Gastroesophageal sphincter (tissue), 4 donors: ENCODE data around the gene SLC26A9. TPM values are rescaled to one million over a fixed set of nuclear protein-coding genes. Genes with fewer than 3 reads are reported as not detected.

ENCODE experiments used
- ATAC-seq: fragments of 150-250 bp; one replicate; pipeline ENCODE4 v1.9.1; 2016; ENCODE audit warnings: mild to moderate bottlenecking, moderate library complexity
- H3K27ac ChIP-seq, 4 donors: fragments of 200-600 bp; sonication (generic) in 3 of 4; 1 replicate in 3 of 4; 2 replicates in 1 of 4; pipeline ENCODE4 v1.5.1; 2016 to 2019
- H3K27me3 ChIP-seq: fragments of 200-600 bp; sonication (generic); one replicate; pipeline ENCODE4 v1.5.1; 2019
- H3K36me3 ChIP-seq, 2 donors: fragments of 200-600 bp; sonication (generic); one replicate each; pipeline ENCODE4 v1.5.1; 2019; ENCODE audit warnings: control low read depth in 1 of 2
- H3K4me1 ChIP-seq, 3 donors: fragments of 200-600 bp; sonication (generic); 1 replicate in 2 of 3; 2 replicates in 1 of 3; pipeline ENCODE4 v1.5.1; 2016 to 2019; ENCODE audit warnings: control low read depth in 2 of 3
- H3K4me3 ChIP-seq, 2 donors: fragments of 200-600 bp; sonication (generic); one replicate each; pipeline ENCODE4 v1.5.1; 2019; ENCODE audit warnings: mild to moderate bottlenecking in 1 of 2, moderate library complexity in 1 of 2
- H3K9me3 ChIP-seq, 3 donors: fragments of 200-600 bp; sonication (generic); one replicate each; pipeline ENCODE4 v1.5.1; 2017 to 2019; ENCODE audit warnings: control low read depth in 2 of 3
- EP300 ChIP-seq: sonication (generic); formaldehyde crosslinking; IDR thresholded peaks from one replicate; pipeline ENCODE4 v1.6.1; 2017; ENCODE audit warnings: antibody characterized with exemption, mild to moderate bottlenecking
- POLR2A ChIP-seq, 2 donors: fragments of 450-650 bp; IDR thresholded peaks; one replicate each; pipeline ENCODE4 v1.6.1; 2017; ENCODE audit warnings: antibody characterized with exemption in 2 of 2, mild to moderate bottlenecking in 2 of 2, moderate library complexity in 1 of 2
- POLR2AphosphoS5 ChIP-seq: sonication (generic); formaldehyde crosslinking; IDR thresholded peaks from one replicate; pipeline ENCODE4 v1.6.1; 2017; ENCODE audit warnings: antibody characterized with exemption
- WGBS, 2 donors: methylation state at CpG; one replicate each; pipeline ENCODE4 v1.1.5; 2018; ENCODE audit warnings: low coverage in 1 of 2; 5-methylcytosine and 5-hydroxymethylcytosine counted together
- total RNA-seq, 4 donors: library from RNA; depleted of rRNA; stranded (reverse); fragments of >200 nt; gene quantifications; one replicate each; pipeline ENCODE4 v1.1.0, GENCODE V29; 2016
- TF ChIP-seq, protein P1 (sequence below), 4 experiments: fragments of 200-600 bp in 2 of 4; fragments of 450-650 bp in 2 of 4; sonication (generic) in 1 of 4; IDR thresholded peaks; one replicate each; pipeline ENCODE4 v1.5.1; 2017 to 2019; ENCODE audit warnings: antibody characterized with exemption in 4 of 4, mild to moderate bottlenecking in 2 of 4, moderate library complexity in 2 of 4

The SLC26A9 gene
- total RNA-seq, 4 donors from 2014 or later, result 0.16 TPM; not detected in 3

GRCh38 chr1:205962821-205963221, 19.6 kb upstream of the SLC26A9 start:
- no peak for TF ChIP-seq POLR2A (IDR thresholded peaks at IDR 0.05)
- no peak for TF ChIP-seq POLR2AphosphoS5
- TF ChIP-seq, protein P1, sequence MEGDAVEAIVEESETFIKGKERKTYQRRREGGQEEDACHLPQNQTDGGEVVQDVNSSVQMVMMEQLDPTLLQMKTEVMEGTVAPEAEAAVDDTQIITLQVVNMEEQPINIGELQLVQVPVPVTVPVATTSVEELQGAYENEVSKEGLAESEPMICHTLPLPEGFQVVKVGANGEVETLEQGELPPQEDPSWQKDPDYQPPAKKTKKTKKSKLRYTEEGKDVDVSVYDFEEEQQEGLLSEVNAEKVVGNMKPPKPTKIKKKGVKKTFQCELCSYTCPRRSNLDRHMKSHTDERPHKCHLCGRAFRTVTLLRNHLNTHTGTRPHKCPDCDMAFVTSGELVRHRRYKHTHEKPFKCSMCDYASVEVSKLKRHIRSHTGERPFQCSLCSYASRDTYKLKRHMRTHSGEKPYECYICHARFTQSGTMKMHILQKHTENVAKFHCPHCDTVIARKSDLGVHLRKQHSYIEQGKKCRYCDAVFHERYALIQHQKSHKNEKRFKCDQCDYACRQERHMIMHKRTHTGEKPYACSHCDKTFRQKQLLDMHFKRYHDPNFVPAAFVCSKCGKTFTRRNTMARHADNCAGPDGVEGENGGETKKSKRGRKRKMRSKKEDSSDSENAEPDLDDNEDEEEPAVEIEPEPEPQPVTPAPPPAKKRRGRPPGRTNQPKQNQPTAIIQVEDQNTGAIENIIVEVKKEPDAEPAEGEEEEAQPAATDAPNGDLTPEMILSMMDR (IDR thresholded peaks at IDR 0.05), result no peak
- no peak for TF ChIP-seq EP300
- Histone ChIP-seq H3K4me1 (no peaks in the 10 kb centered on the region), H3K36me3 (no peaks in the 10 kb centered on the region), H3K27me3 (peaks cover 25% of the 10 kb centered on the region), H3K4me3 (no peak overlapping the region), H3K9me3 (no peaks in the 10 kb centered on the region), H3K27ac (no peak overlapping the region)
- ATAC-seq, result no peak
- 91% methylated on average over 3 of the region's 6 CpGs; no CpG with 5 or more reads in 1 of the 2 donors for WGBS, 2 donors

DNA sequence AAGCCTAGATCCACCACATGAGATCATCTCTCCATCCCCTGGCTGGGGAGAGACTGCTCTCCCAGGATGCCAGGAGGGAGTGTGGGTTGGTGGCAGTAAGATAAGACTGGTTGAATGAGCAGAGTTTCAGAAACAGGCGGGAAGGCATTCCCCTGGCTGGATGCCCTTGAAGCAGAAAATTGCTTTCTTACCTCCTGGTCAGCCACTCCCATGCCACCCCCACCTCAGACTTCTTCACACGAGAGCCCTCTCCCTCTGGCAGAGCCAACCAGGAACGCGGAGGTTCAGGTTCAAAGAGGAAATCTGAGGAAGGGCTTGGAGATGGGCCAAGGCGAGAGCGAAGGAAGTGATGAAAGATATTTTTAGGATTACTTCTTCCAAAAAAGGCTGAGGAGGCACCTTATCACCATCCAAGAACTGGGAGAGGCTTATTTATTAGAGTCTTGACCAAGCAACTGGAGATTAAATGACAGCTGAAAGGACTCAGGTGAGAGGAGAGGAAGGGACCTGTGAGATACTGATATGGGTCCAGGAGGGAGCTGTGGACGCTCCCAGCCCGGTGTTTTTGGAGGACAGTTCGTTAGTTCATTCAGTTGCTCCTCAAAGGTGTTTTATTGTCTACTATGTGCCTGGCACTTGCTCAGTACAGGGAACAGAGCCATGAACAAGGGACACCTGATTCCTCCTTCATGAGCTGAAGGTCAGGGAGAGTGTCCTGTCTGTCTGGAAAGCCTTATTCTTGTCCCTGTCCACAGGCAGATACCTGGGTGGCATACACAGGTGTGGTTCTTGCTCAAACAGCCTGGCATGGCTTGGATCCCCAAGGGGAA, 18.9 kb upstream of the SLC26A9 start:
- WGBS, 2 donors, result 44 to 63% methylated on average over 7 of the region's 9 CpGs
- Histone ChIP-seq H3K36me3 (no peaks in the 10 kb centered on the region), H3K27me3 (peaks cover 27% of the 10 kb centered on the region), H3K4me1 (no peaks in the 10 kb centered on the region), H3K9me3 (no peaks in the 10 kb centered on the region), H3K4me3 (no peak overlapping the region), H3K27ac (no peak overlapping the region)
- TF ChIP-seq POLR2A (IDR thresholded peaks at IDR 0.05), result no peak
- TF ChIP-seq, protein P1 (IDR thresholded peaks at IDR 0.05), result no peak
- no peak for TF ChIP-seq EP300
- TF ChIP-seq POLR2AphosphoS5, result no peak
- ATAC-seq, result no peak

GRCh38 chr1:205961405-205961804, 18.1 kb upstream of the SLC26A9 start:
- no peaks in the 10 kb centered on the region for H3K9me3 ChIP-seq
- 38% methylated on average over 2 of the region's 2 CpGs; no CpG with 5 or more reads in 1 of the 2 donors for WGBS, 2 donors
- no peak overlapping the region for H3K27ac ChIP-seq
- H3K4me3 ChIP-seq, result no peak overlapping the region
- ATAC-seq, result no peak
- H3K27me3 ChIP-seq, result peaks cover 32% of the 10 kb centered on the region
- TF ChIP-seq POLR2A (IDR thresholded peaks at IDR 0.05) (no peak), POLR2AphosphoS5 (no peak), EP300 (no peak)
- TF ChIP-seq, protein P1 (IDR thresholded peaks at IDR 0.05), result no peak
- no peaks in the 10 kb centered on the region for H3K4me1 ChIP-seq
- no peaks in the 10 kb centered on the region for H3K36me3 ChIP-seq

GRCh38 chr1:205959789-205960188, 16.5 kb upstream of the SLC26A9 start:
- ATAC-seq, result no peak
- WGBS, 2 donors, result 70% methylated on average over 2 of the region's 4 CpGs; no CpG with 5 or more reads in 1 of the 2 donors
- H3K4me3 ChIP-seq, result no peak overlapping the region
- H3K9me3 ChIP-seq, result no peaks in the 10 kb centered on the region
- H3K36me3 ChIP-seq, result no peaks in the 10 kb centered on the region
- no peak for TF ChIP-seq POLR2A (IDR thresholded peaks at IDR 0.05)
- TF ChIP-seq POLR2AphosphoS5, result no peak
- TF ChIP-seq, protein P1 (IDR thresholded peaks at IDR 0.05), result no peak
- no peak for TF ChIP-seq EP300
- no peak overlapping the region for H3K27ac ChIP-seq
- H3K4me1 ChIP-seq, result no peaks in the 10 kb centered on the region
- peaks cover 36% of the 10 kb centered on the region for H3K27me3 ChIP-seq

DNA sequence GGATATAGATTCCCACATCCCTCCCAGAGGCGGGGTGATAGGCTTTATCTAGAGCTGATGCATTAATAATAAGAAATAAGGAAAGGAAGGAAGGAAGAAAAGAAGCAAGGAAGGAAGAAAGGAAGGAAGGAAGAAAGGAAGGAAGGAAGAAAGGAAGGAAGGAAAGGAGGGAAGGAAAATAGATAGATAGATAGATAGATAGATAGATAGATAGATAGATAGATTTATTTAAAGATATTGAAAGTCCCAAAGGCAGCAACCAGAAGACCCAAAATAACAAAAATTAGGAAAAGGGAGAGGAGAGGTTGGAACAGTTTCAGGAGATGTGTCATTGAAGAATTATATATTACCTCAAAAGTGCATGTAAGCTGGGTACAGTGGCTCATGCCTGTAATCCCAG, 12.2 kb upstream of the SLC26A9 start:
- H3K9me3 ChIP-seq, result no peaks in the 10 kb centered on the region
- H3K27me3 ChIP-seq, result peaks cover 30% of the 10 kb centered on the region
- no peak overlapping the region for H3K4me3 ChIP-seq
- H3K4me1 ChIP-seq, result no peaks in the 10 kb centered on the region
- H3K27ac ChIP-seq, result no peak overlapping the region
- TF ChIP-seq POLR2AphosphoS5 (no peak), EP300 (no peak), POLR2A (IDR thresholded peaks at IDR 0.05) (no peak)
- TF ChIP-seq, protein P1 (IDR thresholded peaks at IDR 0.05), result no peak
- 58% methylated on average over 1 of the region's 1 CpG; no CpG with 5 or more reads in 1 of the 2 donors for WGBS, 2 donors
- ATAC-seq, result no peak
- no peaks in the 10 kb centered on the region for H3K36me3 ChIP-seq
